Measurements from ENCODE around the gene MRGPRF.

DNA sequence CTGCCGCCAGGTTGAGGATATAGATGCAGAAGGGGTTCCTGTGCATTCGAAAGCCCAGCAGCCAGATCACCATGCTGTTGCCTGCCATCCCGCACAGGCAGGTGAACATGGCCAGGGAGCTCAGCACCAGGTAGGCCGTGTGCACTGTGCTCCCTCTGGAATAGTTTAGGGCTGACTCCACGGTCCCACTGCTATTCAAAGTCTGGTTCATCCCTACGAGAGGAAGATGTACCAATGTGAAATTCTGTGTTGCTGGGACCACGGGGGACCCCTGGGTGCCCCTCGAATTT, 32.3 kb downstream of the MRGPRF start, which contains the start of gene MRGPRD:
- TF ChIP-seq, protein P1, sequence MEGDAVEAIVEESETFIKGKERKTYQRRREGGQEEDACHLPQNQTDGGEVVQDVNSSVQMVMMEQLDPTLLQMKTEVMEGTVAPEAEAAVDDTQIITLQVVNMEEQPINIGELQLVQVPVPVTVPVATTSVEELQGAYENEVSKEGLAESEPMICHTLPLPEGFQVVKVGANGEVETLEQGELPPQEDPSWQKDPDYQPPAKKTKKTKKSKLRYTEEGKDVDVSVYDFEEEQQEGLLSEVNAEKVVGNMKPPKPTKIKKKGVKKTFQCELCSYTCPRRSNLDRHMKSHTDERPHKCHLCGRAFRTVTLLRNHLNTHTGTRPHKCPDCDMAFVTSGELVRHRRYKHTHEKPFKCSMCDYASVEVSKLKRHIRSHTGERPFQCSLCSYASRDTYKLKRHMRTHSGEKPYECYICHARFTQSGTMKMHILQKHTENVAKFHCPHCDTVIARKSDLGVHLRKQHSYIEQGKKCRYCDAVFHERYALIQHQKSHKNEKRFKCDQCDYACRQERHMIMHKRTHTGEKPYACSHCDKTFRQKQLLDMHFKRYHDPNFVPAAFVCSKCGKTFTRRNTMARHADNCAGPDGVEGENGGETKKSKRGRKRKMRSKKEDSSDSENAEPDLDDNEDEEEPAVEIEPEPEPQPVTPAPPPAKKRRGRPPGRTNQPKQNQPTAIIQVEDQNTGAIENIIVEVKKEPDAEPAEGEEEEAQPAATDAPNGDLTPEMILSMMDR (IDR thresholded peaks at IDR 0.05) = no peak
- no peak for TF ChIP-seq POLR2A (IDR thresholded peaks at IDR 0.05)

Measured in lower leg skin (tissue), 3 donors.